ENCODE results near the gene FASN. TPM values are rescaled to one million over a fixed set of nuclear protein-coding genes. Genes with fewer than 3 reads are reported as not detected.
"Not testable (repeated sequence)": the region's sequence is repeated elsewhere in the genome, so short reads cannot be mapped to it uniquely, and the experiment has no call there.

Gene FASN
- total RNA-seq, 2 experiments from 2014 or later: 255 to 261 TPM

GRCh38 chr17:82049106-82049505, 48.9 kb downstream of the FASN start:
- Mint-ChIP-seq H3K36me3 (ENCODE audit: low read depth) (no peaks in the 10 kb centered on the region), H3K27ac (peak overlapping the region; percentile 46), H3K4me3 (no peak overlapping the region), H3K9me3 (ENCODE audit: insufficient read depth) (no peaks in the 10 kb centered on the region), H3K4me1 (ENCODE audit: low read depth) (peaks cover 20% of the 10 kb centered on the region), H3K27me3 (ENCODE audit: low read depth) (no peaks in the 10 kb centered on the region)
- DNase-seq: no peak
- ATAC-seq: no peak
- CTCF ChIA-PET: interaction anchor here (1.4 kb wide), 1 partner anchor 11 kb away, joined by 5 read pairs; the partner anchor contains the start of gene DCXR
- POLR2A ChIA-PET: no interaction called here

GRCh38 chr17:82048571-82048971, 49.5 kb downstream of the FASN start:
- POLR2A ChIA-PET: no interaction called here

GRCh38 chr17:82047914-82048570, 50.0 kb downstream of the FASN start:
- H3K9me3 Mint-ChIP-seq (ENCODE audit: insufficient read depth): no peaks in the 10 kb centered on the region
- H3K4me1 Mint-ChIP-seq (ENCODE audit: low read depth): peaks cover 14% of the 10 kb centered on the region
- H3K27me3 Mint-ChIP-seq (ENCODE audit: low read depth): no peaks in the 10 kb centered on the region
- ATAC-seq (no peak), DNase-seq (no peak)
- H3K36me3 Mint-ChIP-seq (ENCODE audit: low read depth): no peaks in the 10 kb centered on the region
- no peak overlapping the region for H3K4me3 Mint-ChIP-seq
- POLR2A ChIA-PET: interaction anchor here (0.6 kb wide), 1 partner anchor 252 kb away, joined by 3 read pairs; no protein-coding TSS in a partner anchor
- H3K27ac Mint-ChIP-seq: no peak overlapping the region
- CTCF ChIA-PET: interaction anchor here (1.4 kb wide), 1 partner anchor 10 kb away, joined by 5 read pairs; the partner anchor contains the start of gene DCXR

More at GRCh38 chr17:82048571-82048971, 49.5 kb downstream of the FASN start:
- Mint-ChIP-seq H3K27me3 (ENCODE audit: low read depth) (no peaks in the 10 kb centered on the region), H3K4me3 (no peak overlapping the region), H3K27ac (peak overlapping the region; percentile 30), H3K4me1 (ENCODE audit: low read depth) (peaks cover 18% of the 10 kb centered on the region), H3K36me3 (ENCODE audit: low read depth) (no peaks in the 10 kb centered on the region), H3K9me3 (ENCODE audit: insufficient read depth) (no peaks in the 10 kb centered on the region)
- DNase-seq: no peak
- ATAC-seq: no peak
- CTCF ChIA-PET: interaction anchor here (1.4 kb wide), 1 partner anchor 11 kb away, joined by 5 read pairs; the partner anchor contains the start of gene DCXR

- H3K9me3 Mint-ChIP-seq (ENCODE audit: insufficient read depth): no peaks in the 10 kb centered on the region
- no peak overlapping the region for H3K27ac Mint-ChIP-seq
- POLR2A ChIA-PET: interaction anchor here (0.6 kb wide), 1 partner anchor 253 kb away, joined by 3 read pairs; no protein-coding TSS in a partner anchor
- no peak for DNase-seq
- no peaks in the 10 kb centered on the region for H3K36me3 Mint-ChIP-seq (ENCODE audit: low read depth)
- no peak for ATAC-seq
- no peaks in the 10 kb centered on the region for H3K27me3 Mint-ChIP-seq (ENCODE audit: low read depth)
- H3K4me3 Mint-ChIP-seq: no peak overlapping the region
- CTCF ChIA-PET: no interaction called here
- H3K4me1 Mint-ChIP-seq (ENCODE audit: low read depth): peaks cover 9% of the 10 kb centered on the region
Measured at GRCh38 chr17:82047379-82047778, 50.7 kb downstream of the FASN start.

- ChIA-PET POLR2A (interaction anchor here (0.9 kb wide), 1 partner anchor 502 kb away, joined by 4 read pairs; no protein-coding TSS in a partner anchor), CTCF (no interaction called here)
- Mint-ChIP-seq H3K4me3 (no peak overlapping the region), H3K27ac (no peak overlapping the region), H3K4me1 (ENCODE audit: low read depth) (peaks cover 9% of the 10 kb centered on the region), H3K9me3 (ENCODE audit: insufficient read depth) (no peaks in the 10 kb centered on the region), H3K27me3 (ENCODE audit: low read depth) (no peaks in the 10 kb centered on the region), H3K36me3 (ENCODE audit: low read depth) (no peaks in the 10 kb centered on the region)
- DNase-seq: no peak
- ATAC-seq: no peak
Measured at GRCh38 chr17:82046903-82047302, 51.1 kb downstream of the FASN start.

GRCh38 chr17:82045936-82046484, 52.0 kb downstream of the FASN start:
- ChIA-PET POLR2A (interaction anchor here (0.9 kb wide), 1 partner anchor 503 kb away, joined by 4 read pairs; no protein-coding TSS in a partner anchor), CTCF (no interaction called here)

GRCh38 chr17:82043507-82043906, 54.5 kb downstream of the FASN start:
- DNase-seq: no peak
- POLR2A ChIA-PET: no interaction called here
- Mint-ChIP-seq H3K9me3 (ENCODE audit: insufficient read depth) (no peaks in the 10 kb centered on the region), H3K36me3 (ENCODE audit: low read depth) (no peaks in the 10 kb centered on the region), H3K27ac (no peak overlapping the region), H3K4me3 (no peak overlapping the region), H3K27me3 (ENCODE audit: low read depth) (no peaks in the 10 kb centered on the region), H3K4me1 (ENCODE audit: low read depth) (peaks cover 5% of the 10 kb centered on the region)
- ATAC-seq: no peak
- CTCF ChIA-PET: no interaction called here

More at GRCh38 chr17:82045936-82046484, 52.0 kb downstream of the FASN start:
- Mint-ChIP-seq H3K4me1 (ENCODE audit: low read depth) (peaks cover 9% of the 10 kb centered on the region), H3K36me3 (ENCODE audit: low read depth) (no peaks in the 10 kb centered on the region), H3K27ac (no peak overlapping the region), H3K9me3 (ENCODE audit: insufficient read depth) (no peaks in the 10 kb centered on the region), H3K4me3 (no peak overlapping the region), H3K27me3 (ENCODE audit: low read depth) (no peaks in the 10 kb centered on the region)
- DNase-seq: no peak
- ATAC-seq: no peak

- H3K27me3 Mint-ChIP-seq (ENCODE audit: low read depth): no peaks in the 10 kb centered on the region
- ChIA-PET CTCF (no interaction called here), POLR2A (no interaction called here)
- no peak overlapping the region for H3K27ac Mint-ChIP-seq
- H3K9me3 Mint-ChIP-seq (ENCODE audit: insufficient read depth): no peaks in the 10 kb centered on the region
- DNase-seq (no peak), ATAC-seq (no peak)
- H3K36me3 Mint-ChIP-seq (ENCODE audit: low read depth): no peaks in the 10 kb centered on the region
- peaks cover 11% of the 10 kb centered on the region for H3K4me1 Mint-ChIP-seq (ENCODE audit: low read depth)
- H3K4me3 Mint-ChIP-seq: no peak overlapping the region
Measured at GRCh38 chr17:82042649-82043048, 55.4 kb downstream of the FASN start.

GRCh38 chr17:82041144-82041814, 56.8 kb downstream of the FASN start:
- Mint-ChIP-seq H3K27ac (no peak overlapping the region), H3K36me3 (ENCODE audit: low read depth) (no peaks in the 10 kb centered on the region), H3K9me3 (ENCODE audit: insufficient read depth) (no peaks in the 10 kb centered on the region), H3K4me3 (no peak overlapping the region), H3K27me3 (ENCODE audit: low read depth) (no peaks in the 10 kb centered on the region), H3K4me1 (ENCODE audit: low read depth) (peaks cover 14% of the 10 kb centered on the region)
- DNase-seq: no peak
- no peak for ATAC-seq
- ChIA-PET CTCF (interaction anchor here (0.8 kb wide), 1 partner anchor 11 kb away, joined by 4 read pairs; no protein-coding TSS in a partner anchor), POLR2A (no interaction called here)

- ChIA-PET POLR2A (interaction anchor here (0.6 kb wide), 1 partner anchor 97 kb away, joined by 4 read pairs; no protein-coding TSS in a partner anchor), CTCF (no interaction called here)
- DNase-seq (no peak), ATAC-seq (no peak)
- no peak overlapping the region for H3K27ac Mint-ChIP-seq
- H3K36me3 Mint-ChIP-seq (ENCODE audit: low read depth): peaks cover 10% of the 10 kb centered on the region
- H3K9me3 Mint-ChIP-seq (ENCODE audit: insufficient read depth): no peaks in the 10 kb centered on the region
- no peak overlapping the region for H3K4me3 Mint-ChIP-seq
- no peaks in the 10 kb centered on the region for H3K27me3 Mint-ChIP-seq (ENCODE audit: low read depth)
- peaks cover 25% of the 10 kb centered on the region for H3K4me1 Mint-ChIP-seq (ENCODE audit: low read depth)
Measured at GRCh38 chr17:82039695-82040299, 58.2 kb downstream of the FASN start.

GRCh38 chr17:82038796-82039409, 59.1 kb downstream of the FASN start:
- ATAC-seq; H3K9me3 Mint-ChIP-seq (ENCODE audit: insufficient read depth); H3K4me3 Mint-ChIP-seq; DNase-seq; H3K27me3 Mint-ChIP-seq (ENCODE audit: low read depth): not testable (repeated sequence)
- CTCF ChIA-PET: interaction anchor here (0.7 to 2.1 kb wide), 5 partner anchors 9 to 126 kb away, joined by 3 to 32 read pairs (median 3); partner anchors contain the start of genes CENPX and LRRC45
- peaks cover 14% of the 10 kb centered on the region for H3K36me3 Mint-ChIP-seq (ENCODE audit: low read depth)
- H3K4me1 Mint-ChIP-seq (ENCODE audit: low read depth): peaks cover 25% of the 10 kb centered on the region
- POLR2A ChIA-PET: interaction anchor here (1.3 to 1.8 kb wide), 2 partner anchors 12 to 13 kb away, joined by 3 to 12 read pairs; partner anchors contain the start of gene GPS1
- H3K27ac Mint-ChIP-seq: peak overlapping the region; percentile 25
